Ramos (cell line): ENCODE data around the gene TTC23L.

Experiments used
- in situ Hi-C: fragments of 300-500 bp; cut with MboI; formaldehyde crosslinking; loops from one replicate; pipeline ENCODE4 v1.14.3; 2022; ENCODE audit warnings: low sequenced_read_pairs; ENCODE audit not compliant: unreplicated experiment

Gene TTC23L

DNA sequence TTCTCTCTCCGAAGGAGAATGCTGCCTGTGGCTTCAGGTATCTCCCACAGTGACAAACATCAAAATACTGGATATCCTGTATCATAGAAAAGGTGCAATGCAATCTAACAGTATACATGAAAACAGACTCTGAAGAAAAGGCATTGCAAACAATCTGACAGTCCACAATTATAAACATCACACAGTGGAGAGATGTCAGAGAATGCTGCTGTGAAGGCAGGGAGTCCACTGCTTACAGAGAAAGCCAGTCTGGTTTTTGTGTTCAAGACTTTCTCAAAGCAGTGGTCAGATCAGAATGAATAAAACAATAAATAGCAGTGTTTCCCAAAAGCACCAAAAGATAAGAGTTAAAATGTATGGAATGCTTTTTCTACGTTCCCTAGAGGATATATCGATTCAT, 28.7 kb downstream of the TTC23L start:
- in situ Hi-C loops = no loop called here

DNA sequence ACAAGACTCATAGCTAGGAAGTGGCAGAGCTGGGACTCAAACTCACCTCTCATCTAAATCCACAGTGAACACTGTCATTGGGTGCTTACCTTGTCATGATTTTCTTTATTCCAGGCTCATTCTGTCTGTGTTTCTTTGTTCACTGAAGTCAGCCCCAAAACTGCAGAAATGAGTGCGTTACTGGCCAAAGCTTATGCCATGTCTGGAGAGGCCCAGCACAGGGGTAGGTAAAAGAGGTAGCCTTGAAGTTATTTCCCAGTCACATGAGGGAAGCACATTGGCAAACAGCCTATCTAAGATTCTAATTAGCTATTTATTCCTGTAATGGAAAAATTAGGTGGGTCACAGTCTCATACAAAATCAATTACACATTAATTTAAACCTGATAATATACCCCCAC, 29.8 kb downstream of the TTC23L start:
- in situ Hi-C loops = no loop called here

DNA sequence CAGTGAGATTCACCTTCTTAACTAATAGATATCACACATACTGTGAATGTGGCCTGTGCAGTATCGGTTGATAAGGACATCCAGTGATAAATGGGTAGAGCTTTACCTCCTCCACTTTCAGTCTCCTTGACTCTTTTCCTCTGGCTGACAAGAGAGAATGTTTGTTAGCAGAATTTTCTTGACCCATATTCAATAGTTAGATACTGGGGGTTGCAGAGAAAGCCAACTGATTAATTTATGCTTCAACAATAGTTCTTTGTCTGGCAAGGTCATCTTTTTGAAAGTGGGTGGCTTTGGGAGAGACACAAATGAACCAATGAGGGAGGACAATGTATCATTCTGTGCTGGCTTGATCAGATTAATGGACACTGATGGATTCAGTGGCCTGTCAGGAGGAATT, 30.3 kb downstream of the TTC23L start:
- in situ Hi-C loops = no loop called here

DNA sequence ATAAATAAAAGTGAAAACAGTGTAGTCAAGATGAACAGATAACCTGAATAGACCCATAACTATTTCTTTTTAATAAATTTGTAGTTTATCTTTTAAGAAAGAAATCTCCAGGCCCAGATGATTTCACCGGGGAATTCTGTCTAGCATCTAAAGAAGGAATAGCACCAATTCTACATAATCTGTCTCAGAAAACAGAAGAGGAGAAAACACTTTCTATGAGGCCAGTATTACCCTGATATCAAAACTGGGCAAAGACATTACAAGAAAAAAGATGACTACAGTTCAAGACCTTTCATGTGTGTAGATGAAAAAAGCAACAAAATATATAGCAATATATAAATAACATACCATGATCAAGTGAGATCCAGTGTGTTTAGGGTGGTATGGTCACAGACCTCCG, 31.4 kb downstream of the TTC23L start:
- in situ Hi-C loops = no loop called here

DNA sequence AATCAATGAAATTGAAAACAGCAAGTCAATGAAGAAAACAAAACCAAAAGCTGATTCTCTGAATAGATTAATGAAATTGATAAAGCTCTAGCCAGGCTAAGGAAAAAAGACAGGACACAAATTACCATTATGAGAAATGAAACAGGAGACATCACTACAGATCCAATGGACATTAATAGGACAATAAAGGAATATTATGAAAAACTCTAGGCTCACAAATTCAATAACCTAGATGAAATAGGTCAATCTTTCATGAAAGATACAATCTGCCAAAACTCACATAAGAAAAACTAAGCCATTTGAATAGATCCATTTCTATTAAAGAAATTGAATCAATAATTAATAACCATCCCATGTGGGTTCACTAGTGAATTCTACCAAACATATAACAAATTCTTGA, 37.3 kb downstream of the TTC23L start:
- in situ Hi-C loops = loop anchor here (25.0 kb wide), 1 partner anchor 389 kb away; no protein-coding TSS in a partner anchor

DNA sequence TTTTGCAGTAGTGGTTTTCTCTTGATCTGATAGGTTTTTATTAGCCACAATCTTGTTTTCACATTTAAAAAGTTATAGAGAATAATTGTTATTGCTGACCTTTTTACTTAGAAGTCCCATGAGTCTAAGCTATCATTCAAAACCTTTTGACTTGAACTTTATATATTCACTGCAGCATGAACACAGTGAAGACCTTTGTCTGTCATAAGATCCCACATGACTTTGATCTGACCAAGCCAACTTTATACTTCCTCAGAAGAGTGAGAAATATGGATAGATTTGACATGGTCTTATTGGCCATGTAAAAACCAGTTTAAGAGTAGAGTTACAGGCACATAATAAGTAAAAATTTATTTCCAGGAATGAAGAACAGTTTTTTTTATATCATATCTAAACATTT, 42.3 kb downstream of the TTC23L start:
- in situ Hi-C loops = loop anchor here (25.0 kb wide), 1 partner anchor 394 kb away; no protein-coding TSS in a partner anchor

DNA sequence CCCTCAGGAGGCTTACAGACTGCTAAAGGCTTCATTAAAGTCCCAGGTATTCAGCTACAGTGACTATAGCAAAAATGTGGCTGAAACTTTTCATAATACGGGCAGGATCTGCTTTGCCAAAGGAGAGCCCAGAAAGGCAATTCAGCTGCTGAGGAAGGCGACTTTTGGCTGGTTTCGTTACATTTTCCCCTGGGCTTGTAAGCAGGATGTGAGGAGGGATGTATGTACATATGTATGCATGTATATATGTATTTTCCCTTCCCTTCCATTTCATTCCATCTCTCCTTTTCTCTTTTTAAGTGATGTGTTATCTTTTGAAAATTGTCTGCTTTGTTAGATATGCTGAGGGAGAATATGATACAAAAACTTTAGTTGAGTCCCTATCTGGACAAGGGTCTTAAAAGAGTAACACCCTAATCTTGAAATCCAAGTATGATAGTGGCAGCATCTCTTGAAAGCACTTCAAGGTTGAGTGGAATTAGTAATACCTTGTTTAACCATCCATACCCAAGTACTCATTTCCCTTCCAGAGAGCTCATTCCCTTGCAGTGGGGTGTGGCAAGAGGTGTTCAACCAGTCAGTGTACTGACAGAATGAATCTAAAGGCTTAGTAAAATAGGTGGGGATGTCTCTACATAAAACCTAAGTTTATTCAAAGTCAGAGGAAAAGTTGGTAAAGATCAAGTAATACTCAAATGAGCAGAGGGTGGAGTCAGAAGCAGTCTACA, 47.6 kb downstream of the TTC23L start:
- in situ Hi-C loops = loop anchor here (25.0 kb wide), 1 partner anchor 399 kb away; no protein-coding TSS in a partner anchor

DNA sequence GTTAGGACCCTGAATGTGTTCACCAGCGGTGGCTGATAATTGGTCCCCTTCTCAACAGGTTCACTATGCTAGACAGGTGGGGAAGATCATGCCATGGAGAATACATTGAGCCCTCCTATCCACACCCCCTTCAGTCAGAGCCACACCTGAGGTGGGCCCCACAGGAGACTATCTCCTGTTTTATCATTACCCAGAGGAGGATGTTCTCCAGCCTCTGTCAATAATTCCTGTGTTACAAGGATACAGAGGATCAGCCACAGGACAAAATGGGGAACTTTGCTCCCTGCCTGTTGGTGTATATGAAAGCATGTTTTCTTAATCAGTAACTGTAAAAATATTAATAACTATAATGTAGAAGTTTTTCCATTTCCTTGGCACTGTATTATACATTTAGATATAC, 50.4 kb downstream of the TTC23L start:
- in situ Hi-C loops = loop anchor here (25.0 kb wide), 1 partner anchor 402 kb away; no protein-coding TSS in a partner anchor

DNA sequence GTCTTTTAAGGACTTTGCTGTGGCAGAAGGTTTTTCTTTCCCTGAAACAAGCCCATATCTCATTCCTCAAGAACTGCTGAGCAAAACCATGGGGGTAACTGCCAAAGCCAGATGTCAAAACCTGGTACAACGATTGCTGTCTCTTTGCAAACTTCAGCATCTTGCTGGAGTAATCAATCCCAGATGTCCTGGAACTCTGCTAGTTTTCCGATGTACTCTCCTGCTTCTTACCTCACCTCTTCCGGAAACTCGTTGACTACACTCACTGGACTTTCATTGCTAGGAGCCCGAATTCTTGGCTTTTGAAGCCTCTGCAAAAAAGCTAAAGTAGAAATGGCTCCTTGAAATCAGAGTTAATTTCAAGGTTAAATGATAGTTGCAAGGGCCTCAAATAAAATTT, 53.0 kb downstream of the TTC23L start:
- in situ Hi-C loops = loop anchor here (25.0 kb wide), 1 partner anchor 405 kb away; no protein-coding TSS in a partner anchor

DNA sequence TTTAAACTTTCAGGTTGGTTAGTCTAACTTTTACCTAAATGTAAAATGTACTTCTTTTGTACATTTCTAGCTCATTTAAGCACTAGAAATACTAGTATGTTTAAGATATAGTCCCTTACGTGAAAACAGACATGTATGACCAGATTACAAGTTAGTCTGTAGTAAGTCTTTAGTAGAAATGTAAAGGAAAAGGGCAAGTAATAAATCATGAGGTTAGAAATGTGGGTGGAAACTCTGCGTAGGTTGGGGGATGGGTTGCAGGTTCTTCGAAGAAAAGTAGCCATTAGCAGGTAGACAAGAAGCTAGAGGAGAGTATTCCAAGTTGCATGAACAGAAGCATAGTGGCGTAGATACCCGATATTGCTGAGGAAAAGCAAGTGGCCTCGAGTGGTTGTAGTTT, 53.5 kb downstream of the TTC23L start:
- in situ Hi-C loops = loop anchor here (25.0 kb wide), 1 partner anchor 405 kb away; no protein-coding TSS in a partner anchor

DNA sequence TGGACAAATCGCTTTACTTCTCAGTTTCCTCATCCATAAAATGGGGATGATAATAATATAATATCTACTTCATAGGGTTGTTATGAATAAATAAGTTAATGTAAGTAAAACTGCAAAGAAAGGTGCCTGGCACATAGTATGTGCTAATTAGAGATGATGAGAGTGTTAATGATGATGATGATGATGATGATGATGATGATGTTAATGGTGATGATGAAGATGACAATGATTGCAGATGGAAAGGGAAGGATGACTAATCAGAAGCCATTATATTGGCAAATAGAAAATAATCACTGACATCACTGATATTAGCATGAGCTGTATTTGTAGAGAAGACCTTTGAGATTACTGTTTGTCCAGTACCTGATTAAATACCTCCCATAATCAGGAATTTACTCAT, 55.8 kb downstream of the TTC23L start:
- in situ Hi-C loops = loop anchor here (25.0 kb wide), 1 partner anchor 407 kb away; no protein-coding TSS in a partner anchor

DNA sequence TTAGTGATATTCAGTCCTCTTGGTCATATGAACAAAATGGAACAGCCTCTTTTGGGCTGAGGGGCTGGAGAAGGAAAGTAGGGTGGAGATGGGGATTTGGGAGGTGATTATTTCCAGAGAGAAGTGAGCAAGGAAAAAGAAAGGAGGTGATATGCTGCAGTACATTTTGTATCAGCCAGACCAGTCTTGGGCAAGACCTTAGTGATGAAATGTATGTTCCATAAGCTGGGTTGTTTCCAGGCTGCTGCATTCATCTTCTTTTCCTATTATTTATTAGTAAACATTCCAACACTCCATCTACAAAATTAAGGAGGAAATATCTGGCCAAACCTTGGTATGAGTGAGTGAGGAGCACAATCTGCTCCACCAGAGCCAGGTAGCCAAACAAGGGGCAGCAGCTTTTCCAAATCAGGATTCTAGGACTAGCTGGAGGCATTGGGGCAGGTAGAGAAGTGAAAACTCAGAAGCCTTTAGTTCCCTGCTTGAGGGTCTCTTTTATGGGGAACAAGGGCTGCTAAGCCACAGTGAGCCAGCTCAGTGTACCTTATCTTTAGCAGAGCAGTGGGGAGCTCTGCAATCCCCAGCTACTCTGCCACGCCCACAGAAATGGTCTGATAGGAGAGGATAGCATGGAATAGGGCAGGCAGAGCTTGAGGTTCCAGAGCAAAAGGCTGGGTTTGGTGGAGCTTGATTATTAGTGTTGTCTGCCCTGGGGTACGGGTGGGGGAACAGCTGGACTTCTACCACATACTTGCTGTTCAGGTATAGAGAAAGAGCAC, 56.9 kb downstream of the TTC23L start:
- in situ Hi-C loops = loop anchor here (25.0 kb wide), 1 partner anchor 409 kb away; no protein-coding TSS in a partner anchor

DNA sequence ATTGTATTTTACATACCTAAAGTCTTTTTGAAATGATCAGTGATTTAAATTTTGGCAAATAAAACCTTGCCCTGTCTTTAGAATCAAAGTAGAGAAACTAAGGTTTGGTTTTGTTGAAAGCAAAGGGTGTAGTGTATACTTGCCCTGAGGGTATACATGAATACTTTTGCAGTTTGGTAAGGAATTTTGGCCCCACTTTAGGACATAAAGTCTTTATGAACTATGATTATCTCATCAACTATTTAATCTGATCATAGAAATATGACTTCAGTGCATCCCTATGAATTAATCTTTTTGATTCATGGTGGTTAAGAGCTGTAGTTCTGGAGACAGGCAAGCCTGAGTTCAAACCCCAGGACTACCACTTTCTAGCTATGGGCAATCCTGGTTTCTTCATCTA, 58.7 kb downstream of the TTC23L start:
- in situ Hi-C loops = loop anchor here (25.0 kb wide), 1 partner anchor 410 kb away; no protein-coding TSS in a partner anchor

DNA sequence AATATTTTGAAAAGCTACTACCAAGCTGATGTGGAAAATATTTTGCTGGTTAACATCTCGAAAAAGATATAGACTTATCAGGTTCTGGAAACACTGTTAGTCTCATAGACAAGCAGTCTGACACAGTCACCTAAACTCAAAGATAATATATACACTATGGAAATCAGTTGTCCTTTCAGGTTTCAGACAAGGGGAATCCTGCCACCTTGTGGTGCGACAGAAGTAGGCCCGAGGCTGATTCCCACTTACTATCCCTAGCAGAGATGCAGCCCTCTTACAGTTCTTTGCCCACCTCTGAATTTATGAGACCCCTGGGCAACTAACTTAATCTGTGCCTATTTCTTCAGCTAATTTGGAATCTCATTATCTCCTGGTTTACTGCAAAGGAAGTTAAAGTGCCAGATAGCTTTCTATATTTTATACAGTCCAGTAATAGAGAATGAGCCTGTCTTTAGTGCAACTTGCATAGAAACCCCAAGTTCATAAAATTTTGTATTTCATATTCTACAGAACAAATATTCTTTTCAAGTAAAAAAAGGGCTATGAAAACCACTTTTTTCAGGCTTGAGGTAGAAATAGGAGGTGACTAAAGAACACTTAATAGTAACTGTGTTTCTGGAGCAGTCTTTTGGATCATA, 59.4 kb downstream of the TTC23L start:
- in situ Hi-C loops = loop anchor here (25.0 kb wide), 1 partner anchor 411 kb away; no protein-coding TSS in a partner anchor

DNA sequence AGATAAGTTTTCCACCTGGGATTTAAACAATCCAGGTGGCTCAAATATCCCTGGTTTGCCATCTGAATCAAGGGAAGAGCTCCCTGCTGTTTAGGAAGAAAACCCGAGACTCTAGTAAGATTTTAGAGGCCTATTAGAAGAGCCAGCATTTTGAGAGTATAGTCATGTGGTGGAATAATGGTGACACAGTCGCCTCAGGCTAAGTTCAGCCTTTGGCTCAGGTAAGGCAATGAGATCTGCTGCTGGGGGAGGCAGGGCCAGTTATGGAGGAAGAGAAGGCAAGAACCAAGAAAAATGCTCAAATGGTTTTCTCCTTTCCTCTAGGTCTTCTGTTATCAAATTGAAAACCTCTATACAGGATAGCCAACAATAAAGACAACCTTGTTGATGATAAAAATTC, 60.1 kb downstream of the TTC23L start:
- in situ Hi-C loops = loop anchor here (25.0 kb wide), 1 partner anchor 412 kb away; no protein-coding TSS in a partner anchor

DNA sequence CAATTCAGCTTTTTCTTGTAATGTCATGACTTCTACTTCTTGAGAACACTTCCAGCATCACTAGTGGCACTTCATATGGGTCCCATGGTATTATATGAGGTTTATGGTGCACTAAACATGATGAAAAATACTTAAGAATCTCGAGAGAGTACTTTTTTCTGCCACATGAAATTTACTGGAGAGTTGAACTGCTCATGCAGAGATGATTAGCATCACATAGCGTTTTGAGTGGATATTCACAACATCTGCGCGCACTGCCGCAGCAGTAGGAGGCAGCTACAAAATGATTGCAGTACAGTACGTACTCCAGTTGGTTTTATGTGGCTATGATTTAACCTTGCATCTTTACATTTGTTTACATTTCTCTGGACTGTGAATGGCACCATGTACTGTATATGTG, 61.7 kb downstream of the TTC23L start:
- in situ Hi-C loops = loop anchor here (10.0 to 25.0 kb wide), 2 partner anchors 376 to 1438 kb away; no protein-coding TSS in a partner anchor

DNA sequence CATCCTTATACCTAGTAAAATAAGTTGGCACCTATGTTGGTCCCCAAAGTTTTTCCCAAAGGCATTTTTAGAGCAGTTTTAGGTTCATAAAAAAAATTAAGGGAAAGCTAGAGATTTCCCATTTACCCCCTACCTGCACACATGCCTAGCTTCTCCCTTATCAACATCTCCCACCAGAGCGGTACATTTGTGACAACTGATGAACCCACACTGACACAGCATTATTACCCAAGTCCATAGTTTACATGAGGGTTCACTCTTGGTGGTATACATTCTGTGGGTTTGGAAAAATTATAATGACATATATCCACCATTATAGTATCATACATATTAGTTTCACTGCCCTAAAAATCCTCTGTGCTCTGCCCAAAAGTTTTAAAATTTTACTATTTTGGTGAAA, 64.3 kb downstream of the TTC23L start:
- in situ Hi-C loops = loop anchor here (10.0 to 25.0 kb wide), 2 partner anchors 378 to 1441 kb away; no protein-coding TSS in a partner anchor

DNA sequence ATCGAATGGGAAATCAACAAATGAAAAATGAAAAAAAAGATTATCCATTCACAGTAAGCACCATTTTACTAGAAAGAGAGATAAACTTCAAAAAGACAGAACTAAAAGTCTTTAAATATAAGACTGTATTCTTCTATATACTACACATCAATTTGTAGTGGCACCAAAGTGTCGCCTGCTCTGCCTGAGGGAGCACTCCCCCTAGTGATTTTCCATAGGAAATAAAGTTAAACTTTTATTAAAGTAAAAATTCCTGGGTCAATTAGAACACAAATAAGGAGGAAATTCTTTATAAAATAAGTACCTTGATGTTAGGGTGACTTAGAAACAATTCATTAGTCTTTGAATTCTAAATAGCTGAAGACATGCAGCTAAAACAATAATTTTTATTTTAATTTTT, 66.6 kb downstream of the TTC23L start:
- in situ Hi-C loops = loop anchor here (10.0 to 25.0 kb wide), 2 partner anchors 381 to 1443 kb away; no protein-coding TSS in a partner anchor

DNA sequence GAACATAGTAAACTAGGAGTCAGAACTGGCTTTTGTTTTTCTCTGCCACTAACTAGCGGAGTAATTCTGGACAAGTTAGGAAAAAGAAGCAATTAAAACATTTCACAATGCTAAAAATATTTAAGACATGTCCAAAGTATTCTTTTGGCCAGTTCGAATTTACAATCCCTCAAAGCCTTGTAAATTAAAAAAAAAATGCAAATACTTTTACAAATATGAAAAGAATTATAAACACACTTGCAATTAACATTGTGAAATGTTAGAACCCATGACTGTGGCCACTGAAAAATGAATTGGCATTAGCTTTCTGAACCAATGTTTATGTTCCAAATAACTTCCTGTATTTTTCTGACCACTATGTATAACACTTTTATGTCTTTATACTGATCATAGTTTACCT, 74.1 kb downstream of the TTC23L start:
- in situ Hi-C loops = loop anchor here (25.0 kb wide), 1 partner anchor 1451 kb away; no protein-coding TSS in a partner anchor

DNA sequence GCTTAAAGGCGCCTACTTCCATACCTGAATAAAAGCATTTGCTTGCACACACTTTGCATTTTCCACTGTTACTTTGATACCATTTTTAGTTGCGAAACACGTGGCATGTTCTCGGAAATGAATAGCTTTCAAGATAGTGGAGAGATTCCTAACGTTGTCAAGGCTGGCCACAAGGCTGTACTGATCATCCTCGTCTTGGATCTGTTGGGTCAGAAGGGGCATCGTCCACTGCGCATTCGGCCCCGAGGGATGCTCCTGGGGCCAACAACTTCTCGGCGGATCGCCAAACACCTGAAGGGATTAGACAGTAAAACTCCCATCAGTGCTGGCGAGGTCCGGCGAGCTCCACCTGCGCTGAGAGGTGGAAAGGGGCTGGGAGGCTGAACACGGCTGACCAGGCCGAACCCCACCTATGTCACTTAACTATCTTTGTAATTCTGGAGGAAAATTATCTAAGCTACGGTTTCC, 75.7 kb downstream of the TTC23L start:
- in situ Hi-C loops = loop anchor here (25.0 kb wide), 1 partner anchor 1452 kb away; no protein-coding TSS in a partner anchor
